ENCODE measurements around the gene ZNF205. TPM values are rescaled to one million over a fixed set of nuclear protein-coding genes. Genes with fewer than 3 reads are reported as not detected.
A peak's percentile ranks its signal among the peaks of the same experiment; 100 is the strongest.

Gene ZNF205
- total RNA-seq, 2 donors from 2014 or later, result 20.9 to 27.0 TPM

DNA sequence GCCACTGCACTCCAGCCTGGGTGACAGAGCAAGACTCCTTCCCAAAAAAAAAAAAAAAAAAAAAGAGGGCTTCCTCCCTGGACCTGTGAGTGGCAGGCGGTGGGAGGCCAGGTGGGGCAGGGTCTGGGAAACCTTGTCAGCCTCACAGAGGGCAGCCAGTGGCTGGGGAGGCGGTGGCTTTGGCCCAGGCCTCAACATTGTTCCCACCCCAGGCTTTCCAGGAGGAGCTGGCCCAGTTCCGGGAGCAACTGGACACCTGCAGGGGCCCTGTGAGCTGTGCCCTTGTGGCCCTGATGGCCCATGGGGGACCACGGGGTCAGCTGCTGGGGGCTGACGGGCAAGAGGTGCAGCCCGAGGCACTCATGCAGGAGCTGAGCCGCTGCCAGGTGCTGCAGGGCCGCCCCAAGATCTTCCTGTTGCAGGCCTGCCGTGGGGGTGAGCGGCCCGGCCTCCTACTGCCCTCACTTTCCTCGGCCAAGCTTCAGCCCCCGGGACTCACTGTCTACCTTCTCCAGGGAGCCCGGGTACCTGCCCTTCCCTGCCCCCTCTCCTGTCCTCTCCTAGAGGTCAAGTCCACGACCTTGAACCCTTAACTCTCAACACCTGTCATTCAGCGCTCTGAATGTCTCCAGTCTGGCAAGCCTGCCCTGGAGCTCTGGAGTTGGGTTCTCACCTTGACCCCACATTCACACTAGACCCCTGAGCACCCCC, 34.8 kb downstream of the ZNF205 start:
- DNase-seq (ENCODE audit: low spot score), result no peak
- no peaks in the 10 kb centered on the region for H3K27me3 ChIP-seq (replicated peaks; ENCODE audit: insufficient read depth)
- no peaks in the 10 kb centered on the region for H3K9me3 ChIP-seq
- no peaks in the 10 kb centered on the region for H3K36me3 ChIP-seq
- H3K27ac ChIP-seq, result no peak overlapping the region
- no peak for TF ChIP-seq POLR2A (IDR thresholded peaks at IDR 0.05)
- no peak for TF ChIP-seq POLR2AphosphoS5 (IDR thresholded peaks at IDR 0.05)
- intact Hi-C loops (cut with DNase I), result no loop called here
- H3K4me1 ChIP-seq (replicated peaks), result peaks cover 6% of the 10 kb centered on the region
- H3K4me3 ChIP-seq, result no peak overlapping the region
- 91% methylated on average over 16 of the region's 16 CpGs for WGBS

DNA sequence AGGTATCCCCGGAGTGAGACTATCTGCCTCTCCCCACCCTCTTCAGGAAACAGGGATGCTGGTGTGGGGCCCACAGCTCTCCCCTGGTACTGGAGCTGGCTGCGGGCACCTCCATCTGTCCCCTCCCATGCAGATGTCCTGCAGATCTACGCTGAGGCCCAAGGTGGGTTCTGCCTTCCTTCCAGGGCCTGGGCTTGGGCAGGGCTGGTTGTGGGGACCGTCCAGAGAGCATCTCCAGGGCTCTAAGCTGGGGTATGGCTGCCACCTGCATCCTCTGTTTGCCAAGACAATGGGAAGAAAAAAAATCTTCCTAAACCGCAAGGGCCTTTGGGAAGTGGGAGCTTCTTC, 35.3 kb downstream of the ZNF205 start:
- Histone ChIP-seq H3K4me1 (replicated peaks) (peaks cover 6% of the 10 kb centered on the region), H3K36me3 (no peaks in the 10 kb centered on the region), H3K4me3 (no peak overlapping the region), H3K27ac (no peak overlapping the region), H3K27me3 (replicated peaks; ENCODE audit: insufficient read depth) (no peaks in the 10 kb centered on the region), H3K9me3 (no peaks in the 10 kb centered on the region)
- DNase-seq (ENCODE audit: low spot score), result no peak
- intact Hi-C loops (cut with DNase I), result no loop called here
- WGBS, result 98% methylated on average over 5 of the region's 5 CpGs
- TF ChIP-seq, protein P1, sequence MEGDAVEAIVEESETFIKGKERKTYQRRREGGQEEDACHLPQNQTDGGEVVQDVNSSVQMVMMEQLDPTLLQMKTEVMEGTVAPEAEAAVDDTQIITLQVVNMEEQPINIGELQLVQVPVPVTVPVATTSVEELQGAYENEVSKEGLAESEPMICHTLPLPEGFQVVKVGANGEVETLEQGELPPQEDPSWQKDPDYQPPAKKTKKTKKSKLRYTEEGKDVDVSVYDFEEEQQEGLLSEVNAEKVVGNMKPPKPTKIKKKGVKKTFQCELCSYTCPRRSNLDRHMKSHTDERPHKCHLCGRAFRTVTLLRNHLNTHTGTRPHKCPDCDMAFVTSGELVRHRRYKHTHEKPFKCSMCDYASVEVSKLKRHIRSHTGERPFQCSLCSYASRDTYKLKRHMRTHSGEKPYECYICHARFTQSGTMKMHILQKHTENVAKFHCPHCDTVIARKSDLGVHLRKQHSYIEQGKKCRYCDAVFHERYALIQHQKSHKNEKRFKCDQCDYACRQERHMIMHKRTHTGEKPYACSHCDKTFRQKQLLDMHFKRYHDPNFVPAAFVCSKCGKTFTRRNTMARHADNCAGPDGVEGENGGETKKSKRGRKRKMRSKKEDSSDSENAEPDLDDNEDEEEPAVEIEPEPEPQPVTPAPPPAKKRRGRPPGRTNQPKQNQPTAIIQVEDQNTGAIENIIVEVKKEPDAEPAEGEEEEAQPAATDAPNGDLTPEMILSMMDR (IDR thresholded peaks at IDR 0.05), result no peak
- TF ChIP-seq POLR2A (IDR thresholded peaks at IDR 0.05), result no peak
- TF ChIP-seq POLR2AphosphoS5 (IDR thresholded peaks at IDR 0.05), result no peak

DNA sequence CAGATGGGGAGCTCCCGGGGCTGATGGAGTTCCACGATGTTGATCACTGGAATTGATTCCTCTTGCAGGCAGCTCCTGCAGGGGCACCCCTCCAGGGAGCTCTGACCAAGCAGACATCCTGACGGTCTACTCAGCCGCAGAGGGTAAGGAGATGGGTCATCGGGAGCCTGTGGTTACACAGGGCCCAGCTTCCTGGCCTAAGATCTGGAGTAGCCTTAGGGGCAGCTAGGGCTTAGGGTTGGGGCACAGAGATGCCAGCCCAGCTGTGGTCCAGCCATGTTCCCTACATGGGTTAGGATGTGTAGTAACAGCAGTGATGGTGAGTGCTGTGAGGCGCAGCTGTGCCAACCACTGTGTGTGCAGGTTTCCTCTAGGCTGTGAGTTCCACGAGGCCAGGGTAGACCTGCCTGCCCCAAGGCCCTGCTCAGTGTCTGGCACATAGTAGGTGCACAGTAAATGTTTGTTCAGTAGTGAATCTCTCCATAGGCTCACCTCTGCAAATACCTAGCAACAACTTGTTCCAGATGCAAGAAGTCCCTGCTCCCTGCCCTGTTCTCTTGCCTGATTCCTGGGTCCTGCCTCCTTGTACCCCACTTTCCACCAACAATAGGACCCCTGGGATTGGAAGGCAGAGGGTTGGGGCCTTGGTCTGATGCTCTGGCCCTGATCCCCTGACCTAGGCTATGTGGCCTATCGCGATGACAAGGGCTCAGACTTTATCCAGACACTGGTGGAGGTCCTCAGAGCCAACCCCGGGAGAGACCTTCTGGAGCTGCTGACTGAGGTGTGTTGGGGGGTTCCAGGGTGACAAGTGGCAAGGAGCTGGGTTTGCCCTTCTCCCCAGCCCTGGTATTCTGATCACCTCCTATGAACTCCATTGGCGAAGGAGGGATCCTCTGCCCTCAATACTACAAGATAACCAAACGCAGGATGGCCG, 36.1 kb downstream of the ZNF205 start:
- Histone ChIP-seq H3K9me3 (no peaks in the 10 kb centered on the region), H3K27me3 (replicated peaks; ENCODE audit: insufficient read depth) (no peaks in the 10 kb centered on the region), H3K4me3 (no peak overlapping the region), H3K4me1 (replicated peaks) (peaks cover 6% of the 10 kb centered on the region), H3K36me3 (no peaks in the 10 kb centered on the region), H3K27ac (no peak overlapping the region)
- intact Hi-C loops (cut with DNase I), result no loop called here
- DNase-seq (ENCODE audit: low spot score), result no peak
- TF ChIP-seq POLR2A (IDR thresholded peaks at IDR 0.05) (no peak), POLR2AphosphoS5 (IDR thresholded peaks at IDR 0.05) (no peak)
- TF ChIP-seq, protein P1 (IDR thresholded peaks at IDR 0.05), result no peak
- 93% methylated on average over 13 of the region's 13 CpGs for WGBS

DNA sequence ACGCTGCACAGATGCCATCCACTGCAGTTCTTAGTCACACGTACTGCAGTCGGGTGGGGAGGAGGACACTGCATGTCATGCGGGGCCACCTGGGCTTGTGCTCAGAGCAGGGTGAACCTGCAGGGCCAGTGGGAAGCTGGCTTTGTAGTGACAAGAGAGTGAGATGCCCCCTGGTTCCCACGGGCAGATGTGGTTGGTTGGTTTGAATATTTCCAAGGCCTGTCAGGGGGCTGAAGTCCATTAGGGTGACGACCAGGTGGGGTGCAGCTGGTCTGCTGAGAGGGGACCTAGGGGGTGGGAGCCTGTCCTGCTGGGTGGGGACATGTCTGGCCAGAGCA, 36.8 kb downstream of the ZNF205 start:
- intact Hi-C loops (cut with DNase I), result no loop called here
- Histone ChIP-seq H3K36me3 (no peaks in the 10 kb centered on the region), H3K9me3 (no peaks in the 10 kb centered on the region), H3K4me1 (replicated peaks) (peaks cover 6% of the 10 kb centered on the region), H3K27me3 (replicated peaks; ENCODE audit: insufficient read depth) (no peaks in the 10 kb centered on the region), H3K4me3 (peak overlapping the region in 1 of 2 donors; percentile 65), H3K27ac (peak overlapping the region; percentile 84 to 89)
- 96% methylated on average over 6 of the region's 6 CpGs for WGBS
- TF ChIP-seq, protein P1 (IDR thresholded peaks at IDR 0.05), result no peak
- TF ChIP-seq POLR2A (IDR thresholded peaks at IDR 0.05) (no peak), POLR2AphosphoS5 (IDR thresholded peaks at IDR 0.05) (no peak)
- DNase-seq (ENCODE audit: low spot score), result no peak

DNA sequence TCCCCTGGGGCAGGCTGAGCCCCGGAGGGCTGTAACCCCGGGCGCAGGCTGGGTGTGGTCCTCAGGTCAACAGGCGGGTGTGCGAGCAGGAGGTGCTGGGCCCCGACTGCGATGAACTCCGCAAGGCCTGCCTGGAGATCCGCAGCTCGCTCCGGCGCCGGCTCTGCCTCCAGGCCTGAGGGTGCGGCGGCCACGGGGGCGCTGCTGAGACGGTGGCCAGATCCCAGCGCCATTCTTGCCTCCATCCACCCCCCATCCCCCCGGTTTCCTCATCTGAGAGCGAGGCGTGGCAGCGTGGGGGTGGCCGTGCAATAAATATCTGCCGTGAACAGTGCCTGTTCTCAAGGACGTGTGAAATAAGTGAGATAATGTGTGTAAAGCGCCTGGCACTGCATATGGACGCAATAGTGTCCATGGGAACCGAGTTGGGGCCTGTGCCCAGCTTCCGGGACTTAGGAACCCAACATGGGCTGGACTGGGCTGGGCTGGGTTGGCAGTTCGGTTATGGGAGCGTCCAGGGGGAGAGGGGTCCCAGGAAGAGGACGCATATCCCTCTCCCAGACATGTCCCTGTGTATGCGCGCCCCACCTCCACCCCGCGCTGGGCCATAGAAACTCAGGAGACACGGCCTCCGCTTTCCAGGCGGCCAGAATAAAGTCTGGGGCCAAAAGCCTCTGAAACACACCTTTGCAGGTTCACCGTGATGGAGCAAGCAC, 37.4 kb downstream of the ZNF205 start:
- WGBS, result 7% methylated on average over 33 of the region's 41 CpGs
- peaks cover 6% of the 10 kb centered on the region for H3K4me1 ChIP-seq (replicated peaks)
- H3K4me3 ChIP-seq, result peak overlapping the region; percentile 58 to 65
- intact Hi-C loops (cut with DNase I), result loop anchor here (10.0 kb wide), 1 partner anchor 115 kb away; no protein-coding TSS in a partner anchor
- peak; percentile 48 for DNase-seq (ENCODE audit: low spot score)
- no peaks in the 10 kb centered on the region for H3K36me3 ChIP-seq
- TF ChIP-seq, protein P1 (IDR thresholded peaks at IDR 0.05), result peak in 3 of 4 experiments; percentile 21 to 51 (median 50)
- no peak for TF ChIP-seq POLR2A (IDR thresholded peaks at IDR 0.05)
- H3K27ac ChIP-seq, result peak overlapping the region; percentile 84 to 89
- H3K27me3 ChIP-seq (replicated peaks; ENCODE audit: insufficient read depth), result no peaks in the 10 kb centered on the region
- H3K9me3 ChIP-seq, result no peaks in the 10 kb centered on the region

Data from prostate gland (tissue), 2 donors.